Muscle of leg (tissue), 11 donors: Measurements from ENCODE around the gene SUCLG2. TPM values are rescaled to one million over a fixed set of nuclear protein-coding genes. Genes with fewer than 3 reads are reported as not detected.

Source experiments
- DNase-seq: peaks from one replicate; pipeline ENCODE4 v3.0.0; 2013
- H3K27ac ChIP-seq: one replicate; pipeline ENCODE4 v1.5.1; 2013; ENCODE audit warnings: mild to moderate bottlenecking, low read length, control low read depth
- H3K27me3 ChIP-seq: one replicate; pipeline ENCODE4 v1.6.1; 2013; ENCODE audit warnings: low read length; ENCODE audit not compliant: control insufficient read depth, insufficient read depth
- H3K36me3 ChIP-seq: one replicate; pipeline ENCODE4 v1.6.1; 2013; ENCODE audit warnings: low read length; ENCODE audit not compliant: control insufficient read depth, insufficient read depth
- H3K4me1 ChIP-seq: one replicate; pipeline ENCODE4 v1.6.1; 2013; ENCODE audit warnings: low read length; ENCODE audit not compliant: control insufficient read depth, insufficient read depth
- H3K4me3 ChIP-seq: one replicate; pipeline ENCODE4 v1.5.1; 2013; ENCODE audit warnings: low read length, control low read depth
- H3K9me3 ChIP-seq: replicated peaks from 2 replicates; pipeline ENCODE4 v1.6.1; 2013; ENCODE audit warnings: low read depth, low read length; ENCODE audit not compliant: control insufficient read depth
- WGBS: methylation state at CpG from one replicate; pipeline ENCODE4 v1.1.5; 2013; ENCODE audit warnings: missing lambda C conversion rate; ENCODE audit not compliant: insufficient coverage; 5-methylcytosine and 5-hydroxymethylcytosine counted together
- polyA plus RNA-seq, 8 donors: library from polyadenylated mRNA; unstranded; fragments of 120-200 nt; gene quantifications; one replicate each; pipeline versions ENCODE4 v1.2.1 to v1.2.3, GENCODE V29; 2013; ENCODE audit warnings: inconsistent platforms in 1 of 8, low replicate concordance in 1 of 8; ENCODE audit not compliant: insufficient read length in 8 of 8, insufficient read depth in 1 of 8
- total RNA-seq: library from RNA; stranded (reverse); fragments of 120-200 nt; gene quantifications from one replicate; pipeline ENCODE4 v1.2.4, GENCODE V29; 2013

Gene SUCLG2
- total and polyA plus RNA-seq, 9 donors, result 23.1 to 38.9 (median 32.3) TPM

- Histone ChIP-seq H3K4me3 (no peak overlapping the region), H3K36me3 (no peaks in the 10 kb centered on the region), H3K9me3 (peaks cover 2% of the 10 kb centered on the region), H3K27ac (no peak overlapping the region), H3K27me3 (no peaks in the 10 kb centered on the region), H3K4me1 (no peaks in the 10 kb centered on the region)
- DNase-seq, result no peak
Measured at GRCh38 chr3:67419779-67420178, 234.6 kb downstream of the SUCLG2 start.

- H3K27me3 ChIP-seq, result no peaks in the 10 kb centered on the region
- no peak for DNase-seq
- no peaks in the 10 kb centered on the region for H3K4me1 ChIP-seq
- no CpG with 5 or more reads among the region's 2 CpGs for WGBS
- no peak overlapping the region for H3K4me3 ChIP-seq
- H3K36me3 ChIP-seq, result no peaks in the 10 kb centered on the region
- H3K9me3 ChIP-seq, result peaks cover 2% of the 10 kb centered on the region
- no peak overlapping the region for H3K27ac ChIP-seq
Measured at GRCh38 chr3:67419218-67419529, 235.2 kb downstream of the SUCLG2 start.

- WGBS, result 50% methylated on average over 1 of the region's 3 CpGs
- Histone ChIP-seq H3K36me3 (no peaks in the 10 kb centered on the region), H3K27me3 (no peaks in the 10 kb centered on the region), H3K4me3 (no peak overlapping the region), H3K27ac (no peak overlapping the region), H3K9me3 (peaks cover 2% of the 10 kb centered on the region), H3K4me1 (no peaks in the 10 kb centered on the region)
- no peak for DNase-seq
Measured at GRCh38 chr3:67418426-67419217, 235.8 kb downstream of the SUCLG2 start.

- Histone ChIP-seq H3K4me3 (no peak overlapping the region), H3K36me3 (no peaks in the 10 kb centered on the region), H3K27ac (no peak overlapping the region), H3K9me3 (peaks cover 2% of the 10 kb centered on the region), H3K4me1 (no peaks in the 10 kb centered on the region), H3K27me3 (no peaks in the 10 kb centered on the region)
- no peak for DNase-seq
- no CpG with 5 or more reads among the region's 1 CpG for WGBS
Measured at GRCh38 chr3:67416703-67417102, 237.7 kb downstream of the SUCLG2 start.

GRCh38 chr3:67415511-67415910 lies 238.9 kb downstream of the SUCLG2 start:
- Histone ChIP-seq H3K9me3 (peaks cover 2% of the 10 kb centered on the region), H3K4me1 (no peaks in the 10 kb centered on the region), H3K27me3 (no peaks in the 10 kb centered on the region), H3K4me3 (no peak overlapping the region), H3K27ac (no peak overlapping the region), H3K36me3 (no peaks in the 10 kb centered on the region)
- DNase-seq, result peak; percentile 6
- WGBS, result no CpG with 5 or more reads among the region's 1 CpG

GRCh38 chr3:67414740-67415139 lies 239.7 kb downstream of the SUCLG2 start:
- Histone ChIP-seq H3K4me1 (no peaks in the 10 kb centered on the region), H3K9me3 (no peaks in the 10 kb centered on the region), H3K36me3 (no peaks in the 10 kb centered on the region), H3K27me3 (no peaks in the 10 kb centered on the region), H3K27ac (no peak overlapping the region), H3K4me3 (no peak overlapping the region)
- DNase-seq, result no peak
- WGBS, result 93% methylated on average over 5 of the region's 5 CpGs

- no peak for DNase-seq
- no peaks in the 10 kb centered on the region for H3K27me3 ChIP-seq
- peaks cover 3% of the 10 kb centered on the region for H3K36me3 ChIP-seq
- no peak overlapping the region for H3K4me3 ChIP-seq
- H3K9me3 ChIP-seq, result no peaks in the 10 kb centered on the region
- H3K27ac ChIP-seq, result no peak overlapping the region
- no peaks in the 10 kb centered on the region for H3K4me1 ChIP-seq
Measured at GRCh38 chr3:67405193-67405592, 249.2 kb downstream of the SUCLG2 start.

- no peak overlapping the region for H3K27ac ChIP-seq
- no peaks in the 10 kb centered on the region for H3K4me1 ChIP-seq
- no peaks in the 10 kb centered on the region for H3K27me3 ChIP-seq
- peaks cover 3% of the 10 kb centered on the region for H3K36me3 ChIP-seq
- DNase-seq, result no peak
- H3K4me3 ChIP-seq, result no peak overlapping the region
- no CpG with 5 or more reads among the region's 3 CpGs for WGBS
- no peaks in the 10 kb centered on the region for H3K9me3 ChIP-seq
Measured at GRCh38 chr3:67402873-67403272, 251.5 kb downstream of the SUCLG2 start.

GRCh38 chr3:67401921-67402320 lies 252.5 kb downstream of the SUCLG2 start:
- H3K4me1 ChIP-seq, result no peaks in the 10 kb centered on the region
- WGBS, result no CpG with 5 or more reads among the region's 3 CpGs
- DNase-seq, result no peak
- no peak overlapping the region for H3K4me3 ChIP-seq
- no peaks in the 10 kb centered on the region for H3K9me3 ChIP-seq
- no peak overlapping the region for H3K27ac ChIP-seq
- H3K27me3 ChIP-seq, result no peaks in the 10 kb centered on the region
- H3K36me3 ChIP-seq, result peaks cover 3% of the 10 kb centered on the region

- Histone ChIP-seq H3K27ac (no peak overlapping the region), H3K27me3 (no peaks in the 10 kb centered on the region), H3K4me1 (no peaks in the 10 kb centered on the region), H3K4me3 (no peak overlapping the region), H3K36me3 (no peaks in the 10 kb centered on the region), H3K9me3 (no peaks in the 10 kb centered on the region)
- WGBS, result 93% methylated on average over 4 of the region's 6 CpGs
- no peak for DNase-seq
Measured at GRCh38 chr3:67400476-67400875, 253.9 kb downstream of the SUCLG2 start.

GRCh38 chr3:67389176-67389575 lies 265.2 kb downstream of the SUCLG2 start:
- no peak overlapping the region for H3K27ac ChIP-seq
- H3K9me3 ChIP-seq, result no peaks in the 10 kb centered on the region
- H3K27me3 ChIP-seq, result no peaks in the 10 kb centered on the region
- 83% methylated on average over 1 of the region's 2 CpGs for WGBS
- no peak overlapping the region for H3K4me3 ChIP-seq
- no peaks in the 10 kb centered on the region for H3K36me3 ChIP-seq
- H3K4me1 ChIP-seq, result peaks cover 4% of the 10 kb centered on the region
- no peak for DNase-seq
